ENCODE results near the gene HOOK1. TPM values are rescaled to one million over a fixed set of nuclear protein-coding genes. Genes with fewer than 3 reads are reported as not detected.

The HOOK1 gene
- total RNA-seq, 4 donors from 2014 or later: 20.6 to 72.3 (median 36.4) TPM

GRCh38 chr1:59814180-59814900, 409 bp upstream of the HOOK1 start:
- Histone ChIP-seq H3K9me3 (no peaks in the 10 kb centered on the region), H3K4me3 (peak overlapping the region; percentile 65 to 88 (median 73)), H3K4me1 (peaks cover 0 to 8% (median 0%) of the 10 kb centered on the region in 4 donors), H3K27me3 (peaks cover 0 to 4% of the 10 kb centered on the region in 2 donors), H3K36me3 (no peaks in the 10 kb centered on the region), H3K27ac (peak overlapping the region; percentile 70 to 80 (median 75))
- TF ChIP-seq CTCF (IDR thresholded peaks at IDR 0.05) (peak in 2 of 6 experiments; percentile 30 to 33), POLR2A (IDR thresholded peaks at IDR 0.05) (peak; percentile 15 to 77)
- DNase-seq: peak; percentile 91 to 97 (median 96)

- peak overlapping the region in 2 of 4 donors; percentile 77 to 88 for H3K4me3 ChIP-seq
- no peak overlapping the region for H3K27ac ChIP-seq
- no peaks in the 10 kb centered on the region for H3K36me3 ChIP-seq
- TF ChIP-seq CTCF (IDR thresholded peaks at IDR 0.05) (no peak), POLR2A (IDR thresholded peaks at IDR 0.05) (no peak)
- H3K9me3 ChIP-seq: no peaks in the 10 kb centered on the region
- H3K27me3 ChIP-seq: peaks cover 0 to 4% of the 10 kb centered on the region in 2 donors
- peaks cover 0 to 8% (median 0%) of the 10 kb centered on the region in 4 donors for H3K4me1 ChIP-seq
- DNase-seq: no peak
These were observed 1.1 kb downstream of the HOOK1 start for GRCh38 chr1:59815892-59816291.

- DNase-seq: no peak
- no peaks in the 10 kb centered on the region for H3K9me3 ChIP-seq
- H3K4me1 ChIP-seq: peaks cover 0 to 8% (median 0%) of the 10 kb centered on the region in 4 donors
- H3K36me3 ChIP-seq: no peaks in the 10 kb centered on the region
- H3K27ac ChIP-seq: no peak overlapping the region
- H3K27me3 ChIP-seq: peaks cover 0 to 4% of the 10 kb centered on the region in 2 donors
- TF ChIP-seq POLR2A (IDR thresholded peaks at IDR 0.05) (no peak), CTCF (IDR thresholded peaks at IDR 0.05) (no peak)
- peak overlapping the region in 2 of 4 donors; percentile 77 to 88 for H3K4me3 ChIP-seq
These were observed 1.6 kb downstream of the HOOK1 start for GRCh38 chr1:59816318-59816878.

GRCh38 chr1:59819566-59820438, 5.1 kb downstream of the HOOK1 start:
- Histone ChIP-seq H3K4me1 (peaks cover 0 to under 1% (median 0%) of the 10 kb centered on the region in 4 donors), H3K27ac (no peak overlapping the region), H3K36me3 (no peaks in the 10 kb centered on the region), H3K27me3 (peaks cover 0 to 1% of the 10 kb centered on the region in 2 donors), H3K9me3 (no peaks in the 10 kb centered on the region), H3K4me3 (no peak overlapping the region)
- no peak for DNase-seq
- TF ChIP-seq CTCF (IDR thresholded peaks at IDR 0.05) (no peak), POLR2A (IDR thresholded peaks at IDR 0.05) (no peak)

- no peak overlapping the region for H3K4me3 ChIP-seq
- H3K9me3 ChIP-seq: no peaks in the 10 kb centered on the region
- H3K27ac ChIP-seq: no peak overlapping the region
- TF ChIP-seq POLR2A (IDR thresholded peaks at IDR 0.05) (no peak), CTCF (IDR thresholded peaks at IDR 0.05) (no peak)
- no peaks in the 10 kb centered on the region for H3K27me3 ChIP-seq
- H3K36me3 ChIP-seq: no peaks in the 10 kb centered on the region
- no peaks in the 10 kb centered on the region for H3K4me1 ChIP-seq
- DNase-seq: no peak
These were observed 12.4 kb downstream of the HOOK1 start for GRCh38 chr1:59827055-59827643.
